Naive thymus-derived CD4-positive, alpha-beta T cell (primary cell): ENCODE measurements around the gene ABHD16A. TPM values are rescaled to one million over a fixed set of nuclear protein-coding genes. Genes with fewer than 3 reads are reported as not detected.

Experiments
- ATAC-seq: fragments of 150-1000 bp; cut with Tn5 transposase; 2 replicates; pipeline ENCODE4 v1.10.0; 2021; ENCODE audit warnings: mild to moderate bottlenecking, moderate library complexity
- CTCF ChIA-PET: fragments of 350-600 bp; sonication (Branson Sonifier 250); formaldehyde crosslinking; loops from one replicate; lab custom pipeline; 2021; ENCODE audit warnings: antibody characterized with exemption; lab: Charles Lee
- POLR2A ChIA-PET: fragments of 350-600 bp; sonication (Branson Sonifier 250); formaldehyde crosslinking; loops from one replicate; lab custom pipeline; 2021; ENCODE audit warnings: antibody characterized with exemption, inconsistent platforms; lab: Charles Lee
- DNase-seq, 9 donors: peaks; one replicate each; pipeline versions ENCODE4 v3.0.0 to v3.0.0-alpha.2; 2020 to 2022; ENCODE audit warnings: mixed read lengths in 1 of 9
- H3K27ac ChIP-seq: one replicate; pipeline ENCODE4 v1.7.0; 2013; ENCODE audit warnings: mild to moderate bottlenecking, low read depth, low read length, moderate library complexity
- H3K27me3 ChIP-seq, 2 donors: one replicate each; pipeline ENCODE4 v1.7.0; 2013; ENCODE audit warnings: low read length in 2 of 2, mild to moderate bottlenecking in 2 of 2, moderate library complexity in 2 of 2; ENCODE audit not compliant: control insufficient read depth in 2 of 2, insufficient read depth in 2 of 2
- H3K36me3 ChIP-seq, 3 experiments: 1 replicate in 2 of 3; 2 replicates in 1 of 3; pipeline ENCODE4 v1.7.0; 2013; ENCODE audit warnings: low read length in 3 of 3, mild to moderate bottlenecking in 3 of 3, moderate library complexity in 1 of 3; ENCODE audit not compliant: insufficient read depth in 3 of 3, control insufficient read depth in 2 of 3
- H3K4me1 ChIP-seq, 2 donors: one replicate each; pipeline ENCODE4 v1.7.0; 2013; ENCODE audit warnings: low read length in 2 of 2, mild to moderate bottlenecking in 2 of 2, moderate library complexity in 1 of 2; ENCODE audit not compliant: control insufficient read depth in 2 of 2, insufficient read depth in 2 of 2
- H3K4me3 ChIP-seq: 2 replicates; pipeline ENCODE4 v1.7.0; 2013; ENCODE audit warnings: mild to moderate bottlenecking, low read length
- H3K9me3 ChIP-seq, 3 experiments: 1 replicate in 2 of 3; 2 replicates in 1 of 3; pipeline ENCODE4 v1.7.0; 2013; ENCODE audit warnings: low read length in 3 of 3; ENCODE audit not compliant: control insufficient read depth in 2 of 3
- H3K27ac Mint-ChIP-seq, 9 donors: one replicate each; pipeline ENCODE4 v1.8.0; 2020 to 2022; ENCODE audit warnings: mixed read lengths in 9 of 9, mild to moderate bottlenecking in 8 of 9, moderate library complexity in 5 of 9, inconsistent platforms in 2 of 9
- H3K27me3 Mint-ChIP-seq, 5 donors: one replicate each; pipeline ENCODE4 v1.8.0; 2021 to 2022; ENCODE audit warnings: mixed read lengths in 5 of 5, mild to moderate bottlenecking in 1 of 5
- H3K36me3 Mint-ChIP-seq, 5 donors: one replicate each; pipeline ENCODE4 v1.8.0; 2020 to 2022; ENCODE audit warnings: mixed read lengths in 5 of 5, mild to moderate bottlenecking in 3 of 5, inconsistent platforms in 1 of 5
- H3K4me1 Mint-ChIP-seq, 7 donors: one replicate each; pipeline ENCODE4 v1.8.0; 2020 to 2022; ENCODE audit warnings: mixed read lengths in 7 of 7, mild to moderate bottlenecking in 3 of 7, inconsistent platforms in 1 of 7
- H3K4me3 Mint-ChIP-seq, 10 donors: one replicate each; pipeline ENCODE4 v1.8.0; 2020 to 2022; ENCODE audit warnings: mild to moderate bottlenecking in 10 of 10, mixed read lengths in 10 of 10, moderate library complexity in 6 of 10, inconsistent platforms in 2 of 10
- H3K9me3 Mint-ChIP-seq, 11 donors: one replicate each; pipeline ENCODE4 v1.8.0; 2020 to 2022; ENCODE audit warnings: mixed read lengths in 11 of 11, mild to moderate bottlenecking in 4 of 11, inconsistent platforms in 1 of 11, moderate library complexity in 1 of 11
- intact Hi-C, 2 donors: fragments of 100-400 bp; cut with micrococcal nuclease; formaldehyde crosslinking; loops; one replicate each; pipeline ENCODE4 v1.15.1; 2023
- polyA plus RNA-seq, 2 donors: library from polyadenylated mRNA; unstranded; fragments of 300-500 nt; fragmentation: Illumina TruSeq; gene quantifications; one replicate each; pipeline ENCODE4 v1.2.3, GENCODE V29; 2021
- total RNA-seq, 6 experiments: library from RNA in 5 of 6; stranded (reverse) in 5 of 6; gene quantifications; 1 replicate in 5 of 6; 2 replicates in 1 of 6; pipeline ENCODE4 v1.2.3 and lab custom pipeline; 2021 to 2026

ABHD16A gene
- total and polyA plus RNA-seq, 7 experiments from 2014 or later = 31.1 to 71.7 (median 62.9) TPM

DNA sequence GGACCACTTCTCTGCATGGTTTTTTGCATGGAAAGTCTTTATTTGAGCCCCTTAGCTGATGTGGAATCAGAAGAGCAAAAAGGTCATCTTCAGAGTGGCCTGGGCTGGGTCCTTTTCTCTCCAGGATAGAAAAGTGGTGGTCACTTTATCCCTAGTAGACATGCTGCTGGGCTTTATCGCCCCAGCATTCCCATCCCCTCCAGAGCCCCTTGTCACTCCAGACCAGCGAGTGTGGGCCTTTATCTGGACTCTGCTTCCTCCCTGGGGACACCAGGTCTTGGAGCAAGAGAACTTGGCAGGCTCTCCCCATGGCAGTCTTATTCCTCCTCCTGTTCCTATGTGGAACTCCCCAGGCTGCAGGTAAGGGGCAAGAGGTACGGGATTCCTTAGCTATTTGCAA, 3.5 kb upstream of the ABHD16A start, which contains the start of gene LY6G6F:
LY6G6F (plus strand) TSS at position 268 of the 400 bp plus-strand sequence; CDS start at position 309, 41 bp downstream.
- H3K4me3 ChIP-seq = no peak within 1 kb of the TSS
- H3K4me1 ChIP-seq = peaks cover 15 to 23% of the 10 kb centered on the region in 2 donors
- peaks cover 0 to 5% (median 0%) of the 10 kb centered on the region in 5 donors for H3K27me3 Mint-ChIP-seq
- CTCF ChIA-PET = interaction anchor here (0.9 kb wide), 1 partner anchor 8 kb away, joined by 4 read pairs; no protein-coding TSS in a partner anchor
- intact Hi-C loops = loop anchor here in 1 of 2 donors (10.0 kb wide), 1 partner anchor 162 kb away; the partner anchor contains the start of genes ATP6V1G2, DDX39B and NFKBIL1
- H3K4me3 Mint-ChIP-seq = no peak within 1 kb of the TSS
- H3K9me3 ChIP-seq = no peaks in the 10 kb centered on the region
- ATAC-seq (no peak), DNase-seq (no peak)
- peaks cover 0 to 3% (median 0%) of the 10 kb centered on the region in 11 donors for H3K9me3 Mint-ChIP-seq
- no peaks in the 10 kb centered on the region for H3K27me3 ChIP-seq
- POLR2A ChIA-PET = interaction anchor here (0.6 kb wide), 1 partner anchor 8 kb away, joined by 4 read pairs; no protein-coding TSS in a partner anchor
- no peaks in the 10 kb centered on the region for H3K36me3 Mint-ChIP-seq
- H3K27ac Mint-ChIP-seq = peak within 1 kb of the TSS in 1 of 9 donors; percentile 59
- H3K27ac ChIP-seq = no peak within 1 kb of the TSS
- peaks cover 8 to 26% (median 23%) of the 10 kb centered on the region in 7 donors for H3K4me1 Mint-ChIP-seq
- H3K36me3 ChIP-seq = peaks cover 0 to 8% (median 0%) of the 10 kb centered on the region in 3 experiments

DNA sequence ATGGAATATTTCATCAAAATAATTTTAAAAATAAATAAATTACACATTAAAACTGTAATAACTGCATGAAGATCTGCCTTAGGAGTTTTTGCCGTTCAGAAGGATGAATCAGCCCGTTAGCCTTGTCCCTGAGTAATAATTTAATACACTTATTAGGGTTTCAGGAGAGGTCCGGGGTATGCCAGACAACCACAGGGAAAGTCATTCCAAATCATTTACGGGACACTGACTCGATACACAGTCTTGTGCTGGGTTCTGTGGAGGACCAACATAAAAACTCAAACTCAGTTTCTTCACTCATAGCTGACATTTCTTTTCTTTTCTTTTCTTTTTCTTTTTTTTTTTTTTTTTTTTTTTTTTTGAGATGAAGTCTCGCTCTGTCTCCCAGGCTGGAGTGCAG, 2.8 kb upstream of the ABHD16A start:
- CTCF ChIA-PET = interaction anchor here (0.9 kb wide), 1 partner anchor 9 kb away, joined by 4 read pairs; no protein-coding TSS in a partner anchor
- Mint-ChIP-seq H3K36me3 (peaks cover 0 to 3% (median 0%) of the 10 kb centered on the region in 5 donors), H3K4me3 (no peak overlapping the region), H3K4me1 (peaks cover 14 to 28% (median 24%) of the 10 kb centered on the region in 7 donors), H3K27me3 (peaks cover 0 to 5% (median 0%) of the 10 kb centered on the region in 5 donors), H3K27ac (no peak overlapping the region), H3K9me3 (peaks cover 0 to 3% (median 0%) of the 10 kb centered on the region in 11 donors)
- POLR2A ChIA-PET = interaction anchor here (0.6 to 0.7 kb wide), 2 partner anchors 9 kb away, joined by 3 to 4 read pairs; no protein-coding TSS in a partner anchor
- no peak overlapping the region for H3K4me3 ChIP-seq
- H3K36me3 ChIP-seq = peaks cover 0 to 8% (median 0%) of the 10 kb centered on the region in 3 experiments
- no peak for DNase-seq
- H3K27ac ChIP-seq = no peak overlapping the region
- no peak for ATAC-seq
- intact Hi-C loops = loop anchor here in 1 of 2 donors (10.0 kb wide), 1 partner anchor 161 kb away; the partner anchor contains the start of genes ATP6V1G2, DDX39B and NFKBIL1
- peaks cover 18 to 23% of the 10 kb centered on the region in 2 donors for H3K4me1 ChIP-seq
- H3K27me3 ChIP-seq = no peaks in the 10 kb centered on the region
- H3K9me3 ChIP-seq = no peaks in the 10 kb centered on the region

GRCh38 chr6:31702405-31702818, 712 bp downstream of the ABHD16A start:
- intact Hi-C loops = loop anchor here (2.0 to 10.0 kb wide), 2 partner anchors 22 to 158 kb away; partner anchors contain the start of genes ATP6V1G2 (in 1 of the 2), DDX39B (in 1 of the 2), LY6G5C (in 1 of the 2) and NFKBIL1 (in 1 of the 2)
- Mint-ChIP-seq H3K27me3 (no peaks in the 10 kb centered on the region), H3K36me3 (peaks cover 0 to 11% (median 7%) of the 10 kb centered on the region in 5 donors), H3K9me3 (no peaks in the 10 kb centered on the region), H3K4me1 (peaks cover 22 to 44% (median 37%) of the 10 kb centered on the region in 7 donors), H3K4me3 (peak overlapping the region; percentile 92 to 100 (median 98)), H3K27ac (peak overlapping the region; percentile 95 to 98 (median 97))
- Histone ChIP-seq H3K4me1 (peaks cover 21 to 28% of the 10 kb centered on the region in 2 donors), H3K4me3 (peak overlapping the region; percentile 98), H3K27me3 (no peaks in the 10 kb centered on the region), H3K36me3 (peaks cover 0 to 22% (median 0%) of the 10 kb centered on the region in 3 experiments), H3K9me3 (no peaks in the 10 kb centered on the region), H3K27ac (peak overlapping the region; percentile 98)
- DNase-seq (no peak), ATAC-seq (peak; percentile 0)
- POLR2A ChIA-PET = interaction anchor here (0.8 to 2.7 kb wide), 21 partner anchors 9 to 1269 kb away, joined by 3 to 19 read pairs (median 5); partner anchors contain the start of genes BAG6, C6orf47, GPANK1 and HSPA1A
- CTCF ChIA-PET = interaction anchor here (1.4 kb wide), 1 partner anchor 10 kb away, joined by 5 read pairs; no protein-coding TSS in a partner anchor

- CTCF ChIA-PET = no interaction called here
- DNase-seq (no peak), ATAC-seq (no peak)
- Mint-ChIP-seq H3K27ac (peak overlapping the region; percentile 95 to 98 (median 97)), H3K27me3 (no peaks in the 10 kb centered on the region), H3K4me1 (peaks cover 27 to 50% (median 37%) of the 10 kb centered on the region in 7 donors), H3K36me3 (peaks cover 3 to 16% (median 11%) of the 10 kb centered on the region in 5 donors), H3K9me3 (no peaks in the 10 kb centered on the region), H3K4me3 (peak overlapping the region; percentile 92 to 100 (median 98))
- Histone ChIP-seq H3K9me3 (no peaks in the 10 kb centered on the region), H3K27ac (peak overlapping the region; percentile 98), H3K4me1 (peaks cover 21 to 28% of the 10 kb centered on the region in 2 donors), H3K36me3 (peaks cover 0 to 28% (median under 1%) of the 10 kb centered on the region in 3 experiments), H3K27me3 (no peaks in the 10 kb centered on the region), H3K4me3 (peak overlapping the region; percentile 98)
- intact Hi-C loops = loop anchor here (2.0 to 10.0 kb wide), 2 partner anchors 21 to 157 kb away; partner anchors contain the start of genes ATP6V1G2 (in 1 of the 2), DDX39B (in 1 of the 2), LY6G5C (in 1 of the 2) and NFKBIL1 (in 1 of the 2)
- POLR2A ChIA-PET = interaction anchor here (0.8 to 2.7 kb wide), 11 partner anchors 8 to 165 kb away, joined by 3 to 19 read pairs (median 4); partner anchors contain the start of genes BAG6, GPANK1, LSM2 and LY6G5B
Observed at GRCh38 chr6:31701666-31702404, 1.3 kb downstream of the ABHD16A start.

GRCh38 chr6:31700740-31701401, 2.3 kb downstream of the ABHD16A start:
- Mint-ChIP-seq H3K27ac (peak overlapping the region in 8 of 9 donors; percentile 10 to 97 (median 74)), H3K27me3 (no peaks in the 10 kb centered on the region), H3K4me3 (peak overlapping the region; percentile 48 to 100 (median 97)), H3K4me1 (peaks cover 27 to 50% (median 37%) of the 10 kb centered on the region in 7 donors), H3K36me3 (peaks cover 3 to 16% (median 11%) of the 10 kb centered on the region in 5 donors), H3K9me3 (no peaks in the 10 kb centered on the region)
- H3K36me3 ChIP-seq = peaks cover 3 to 37% (median 7%) of the 10 kb centered on the region in 3 experiments
- H3K4me3 ChIP-seq = no peak overlapping the region
- intact Hi-C loops = loop anchor here in 1 of 2 donors (10.0 kb wide), 1 partner anchor 156 kb away; the partner anchor contains the start of genes ATP6V1G2, DDX39B and NFKBIL1
- H3K4me1 ChIP-seq = peaks cover 21 to 28% of the 10 kb centered on the region in 2 donors
- DNase-seq (no peak), ATAC-seq (no peak)
- H3K27ac ChIP-seq = peak overlapping the region; percentile 14
- no peaks in the 10 kb centered on the region for H3K27me3 ChIP-seq
- H3K9me3 ChIP-seq = no peaks in the 10 kb centered on the region
- POLR2A ChIA-PET = interaction anchor here (0.7 to 1.7 kb wide), 2 partner anchors 20 to 118 kb away, joined by 3 to 4 read pairs; partner anchors contain the start of gene LY6G5C
- CTCF ChIA-PET = no interaction called here
